DND-41 (cell line): ENCODE measurements around the gene GBA2.

Experiments used
- ATAC-seq: fragments of 200-7000 bp; cut with Tn5 transposase; 3 replicates; pipeline ENCODE4 v1.9.1; 2021; ENCODE audit warnings: low read depth; ENCODE audit not compliant: insufficient read depth
- DNase-seq: peaks from one replicate; pipeline ENCODE4 v3.0.0-alpha.2; 2020
- H2AFZ ChIP-seq: 2 replicates; pipeline ENCODE4 v1.6.0; 2012; ENCODE audit warnings: low read depth, low read length
- H3K27ac ChIP-seq: 2 replicates; pipeline ENCODE4 v1.5.1; 2012; ENCODE audit warnings: low read length, inconsistent platforms
- H3K27me3 ChIP-seq: fragments of 200-600 bp; sonication (generic); 2 replicates; pipeline ENCODE4 v1.6.0; 2012; ENCODE audit warnings: low read length, mild to moderate bottlenecking, inconsistent platforms; ENCODE audit not compliant: insufficient read depth, poor library complexity
- H3K36me3 ChIP-seq: 2 replicates; pipeline ENCODE4 v1.5.1; 2012; ENCODE audit warnings: low read length, inconsistent platforms; ENCODE audit not compliant: insufficient read depth
- H3K4me1 ChIP-seq: 2 replicates; pipeline ENCODE4 v1.5.1; 2012; ENCODE audit warnings: mild to moderate bottlenecking, low read length; ENCODE audit not compliant: insufficient read depth
- H3K4me2 ChIP-seq: 2 replicates; pipeline ENCODE4 v1.6.0; 2012; ENCODE audit warnings: mild to moderate bottlenecking, moderate library complexity, low read length, inconsistent platforms; ENCODE audit not compliant: insufficient read depth
- H3K4me3 ChIP-seq, 2 experiments: fragments of 200-600 bp in 1 of 2; shearing (Covaris generic) in 1 of 2; 2 replicates each; pipeline ENCODE4 v1.5.1; 2012 to 2016; ENCODE audit warnings: inconsistent platforms in 2 of 2, low read length in 2 of 2, mild to moderate bottlenecking in 2 of 2, low read depth in 1 of 2, moderate library complexity in 1 of 2
- H3K79me2 ChIP-seq: 2 replicates; pipeline ENCODE4 v1.6.0; 2012; ENCODE audit warnings: low read length, inconsistent platforms; ENCODE audit not compliant: insufficient read depth
- H3K9ac ChIP-seq: 2 replicates; pipeline ENCODE4 v1.6.0; 2012; ENCODE audit warnings: low read depth, mild to moderate bottlenecking, inconsistent platforms, low read length, moderate library complexity
- H3K9me3 ChIP-seq: 2 replicates; pipeline ENCODE4 v1.5.1; 2012; ENCODE audit warnings: low read length, moderate library complexity, mild to moderate bottlenecking, inconsistent platforms; ENCODE audit not compliant: insufficient read depth, severe bottlenecking
- H4K20me1 ChIP-seq: 2 replicates; pipeline ENCODE4 v1.6.0; 2012; ENCODE audit warnings: low read length; ENCODE audit not compliant: insufficient read depth
- EZH2 ChIP-seq: IDR thresholded peaks from 3 replicates; pipeline ENCODE4 v1.6.1; 2012; ENCODE audit warnings: borderline replicate concordance, low read depth, mild to moderate bottlenecking, moderate library complexity, low read length, inconsistent platforms; ENCODE audit not compliant: severe bottlenecking
- TF ChIP-seq, protein P1 (sequence below): IDR thresholded peaks from 2 replicates; pipeline ENCODE4 v1.5.1; 2012; ENCODE audit warnings: borderline replicate concordance, low read length, moderate library complexity, mild to moderate bottlenecking; ENCODE audit not compliant: poor library complexity, severe bottlenecking; ENCODE audit errors: extremely low read depth

GBA2 gene

DNA sequence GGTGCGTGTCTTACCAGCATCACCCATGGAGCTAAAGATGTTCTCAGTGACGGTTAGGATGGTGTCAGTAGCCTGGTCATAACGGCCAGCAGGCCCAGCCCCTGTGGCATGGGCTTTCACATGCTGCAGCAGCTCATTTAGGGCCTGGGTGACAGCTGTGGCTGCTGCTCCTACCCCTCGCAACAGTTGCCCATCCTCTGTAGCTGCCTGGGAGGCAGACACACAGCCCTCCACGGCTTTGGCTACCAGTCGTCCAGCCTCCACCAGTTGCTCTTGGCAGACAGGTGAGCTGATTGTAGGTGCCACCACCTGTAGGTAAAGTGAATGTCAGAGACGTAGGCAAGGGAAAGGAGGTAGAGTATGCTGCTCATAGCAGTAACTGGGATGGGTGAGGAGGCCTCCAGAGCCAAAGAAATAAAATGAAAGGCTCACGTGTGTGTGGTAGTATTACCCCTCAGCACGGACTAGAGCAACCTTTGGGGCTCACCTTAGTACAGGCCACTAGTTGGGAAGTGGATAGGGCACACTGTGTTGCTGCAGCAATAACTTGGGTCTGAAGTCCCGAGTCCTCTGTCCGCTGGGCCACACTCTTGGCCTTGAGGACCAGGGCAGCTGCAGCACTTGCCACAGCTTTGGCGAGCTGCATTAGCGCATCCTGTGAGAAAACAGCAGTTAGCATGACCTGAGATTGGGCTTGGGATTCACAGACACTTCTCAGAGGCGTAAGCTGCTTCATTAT, 31.7 kb downstream of the GBA2 start:
- H3K36me3 ChIP-seq = peaks cover 99% of the 10 kb centered on the region
- ATAC-seq (no peak), DNase-seq (no peak)
- no peaks in the 10 kb centered on the region for H3K9me3 ChIP-seq
- H3K27me3 ChIP-seq = no peaks in the 10 kb centered on the region
- no peaks in the 10 kb centered on the region for H3K4me1 ChIP-seq
- H4K20me1 ChIP-seq = peaks cover 4% of the 10 kb centered on the region; the same call in 1 of the 2 replicates
- no peak overlapping the region for H3K4me2 ChIP-seq
- H3K4me3 ChIP-seq = no peak overlapping the region
- no peak overlapping the region for H2AFZ ChIP-seq
- H3K79me2 ChIP-seq = no peaks in the 10 kb centered on the region
- no peak overlapping the region for H3K9ac ChIP-seq
- no peak overlapping the region for H3K27ac ChIP-seq
- TF ChIP-seq EZH2 = no peak
- TF ChIP-seq, protein P1, sequence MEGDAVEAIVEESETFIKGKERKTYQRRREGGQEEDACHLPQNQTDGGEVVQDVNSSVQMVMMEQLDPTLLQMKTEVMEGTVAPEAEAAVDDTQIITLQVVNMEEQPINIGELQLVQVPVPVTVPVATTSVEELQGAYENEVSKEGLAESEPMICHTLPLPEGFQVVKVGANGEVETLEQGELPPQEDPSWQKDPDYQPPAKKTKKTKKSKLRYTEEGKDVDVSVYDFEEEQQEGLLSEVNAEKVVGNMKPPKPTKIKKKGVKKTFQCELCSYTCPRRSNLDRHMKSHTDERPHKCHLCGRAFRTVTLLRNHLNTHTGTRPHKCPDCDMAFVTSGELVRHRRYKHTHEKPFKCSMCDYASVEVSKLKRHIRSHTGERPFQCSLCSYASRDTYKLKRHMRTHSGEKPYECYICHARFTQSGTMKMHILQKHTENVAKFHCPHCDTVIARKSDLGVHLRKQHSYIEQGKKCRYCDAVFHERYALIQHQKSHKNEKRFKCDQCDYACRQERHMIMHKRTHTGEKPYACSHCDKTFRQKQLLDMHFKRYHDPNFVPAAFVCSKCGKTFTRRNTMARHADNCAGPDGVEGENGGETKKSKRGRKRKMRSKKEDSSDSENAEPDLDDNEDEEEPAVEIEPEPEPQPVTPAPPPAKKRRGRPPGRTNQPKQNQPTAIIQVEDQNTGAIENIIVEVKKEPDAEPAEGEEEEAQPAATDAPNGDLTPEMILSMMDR = no peak

DNA sequence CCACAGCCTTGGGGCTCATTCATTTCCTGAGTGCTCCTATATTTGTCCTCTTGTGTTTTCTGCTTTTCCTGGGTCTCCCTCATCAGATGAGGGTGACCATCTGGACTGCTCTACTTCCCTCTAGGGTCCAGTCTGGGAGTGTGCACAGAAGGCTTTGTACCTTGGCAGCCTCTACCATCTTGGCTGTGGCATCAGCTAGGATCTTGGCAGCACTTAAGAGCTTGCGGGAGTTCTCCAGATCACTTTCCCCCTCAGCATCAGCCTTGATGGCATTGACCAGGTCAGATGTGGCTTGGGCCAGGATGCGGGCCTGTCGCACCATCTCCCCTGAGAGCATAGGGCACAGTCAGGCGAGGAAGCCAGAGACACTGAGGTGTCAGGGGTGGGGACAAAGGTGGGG, 32.8 kb downstream of the GBA2 start:
- TF ChIP-seq, protein P1 = no peak
- no peak for TF ChIP-seq EZH2
- ATAC-seq = no peak
- H3K4me2 ChIP-seq = no peak overlapping the region

DNA sequence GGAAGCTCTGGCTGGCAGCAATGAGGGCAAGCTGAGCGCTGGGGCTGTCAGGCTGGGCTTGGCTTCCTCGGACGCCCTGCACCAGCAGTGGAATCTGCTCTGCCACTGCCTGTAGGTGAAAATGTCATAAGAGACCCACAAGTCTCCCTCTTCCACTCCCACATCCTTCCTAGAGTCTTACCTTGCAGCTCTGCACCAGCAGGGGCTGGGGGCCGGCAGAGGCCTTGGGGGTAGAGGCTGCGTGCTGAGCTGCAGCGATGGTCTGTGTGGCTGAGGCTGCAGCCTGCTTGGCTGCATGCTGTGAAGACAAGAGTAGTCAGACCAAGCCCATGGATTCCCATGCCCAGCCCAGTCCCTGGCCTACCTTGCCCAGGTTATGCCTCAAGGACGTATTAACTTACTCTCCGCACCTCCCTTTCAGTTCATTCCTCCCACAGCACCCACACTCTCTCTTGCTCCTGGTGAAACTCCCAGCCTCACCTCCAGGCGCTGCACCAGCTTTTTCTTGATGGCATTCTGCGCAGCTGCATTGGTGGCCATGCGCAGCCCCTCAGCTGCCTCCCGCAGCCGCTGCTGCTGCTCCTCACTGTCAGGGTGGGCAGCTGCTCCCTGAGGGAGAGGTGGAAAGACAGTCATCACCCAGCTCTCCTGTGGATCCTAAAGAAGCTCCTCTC, 34.3 kb downstream of the GBA2 start:
- TF ChIP-seq EZH2 = no peak
- TF ChIP-seq, protein P1 = no peak
- DNase-seq = no peak
- Histone ChIP-seq H3K36me3 (peaks cover 95% of the 10 kb centered on the region), H3K4me3 (no peak overlapping the region), H4K20me1 (peaks cover 8% of the 10 kb centered on the region; the same call in 1 of the 2 replicates), H3K79me2 (no peaks in the 10 kb centered on the region), H3K4me1 (no peaks in the 10 kb centered on the region), H3K27me3 (no peaks in the 10 kb centered on the region), H2AFZ (no peak overlapping the region), H3K4me2 (no peak overlapping the region), H3K27ac (no peak overlapping the region), H3K9ac (no peak overlapping the region), H3K9me3 (no peaks in the 10 kb centered on the region)
- no peak for ATAC-seq

More for the DNA sequence above, 32.8 kb downstream of the GBA2 start:
- Histone ChIP-seq H3K36me3 (peaks cover 99% of the 10 kb centered on the region), H3K9ac (no peak overlapping the region), H3K27ac (no peak overlapping the region), H3K4me1 (no peaks in the 10 kb centered on the region), H3K9me3 (no peaks in the 10 kb centered on the region), H2AFZ (no peak overlapping the region), H3K4me3 (no peak overlapping the region), H3K79me2 (no peaks in the 10 kb centered on the region), H3K27me3 (no peaks in the 10 kb centered on the region), H4K20me1 (peaks cover 7% of the 10 kb centered on the region; the same call in 1 of the 2 replicates)
- no peak for DNase-seq
